ENCODE measurements around the gene CEP63. TPM values are rescaled to one million over a fixed set of nuclear protein-coding genes. Genes with fewer than 3 reads are reported as not detected.

Gene CEP63
- polyA plus RNA-seq, 1 experiment = 16.3 TPM

GRCh38 chr3:134494495-134494894, 8.6 kb downstream of the CEP63 start:
- TF ChIP-seq, protein P1, sequence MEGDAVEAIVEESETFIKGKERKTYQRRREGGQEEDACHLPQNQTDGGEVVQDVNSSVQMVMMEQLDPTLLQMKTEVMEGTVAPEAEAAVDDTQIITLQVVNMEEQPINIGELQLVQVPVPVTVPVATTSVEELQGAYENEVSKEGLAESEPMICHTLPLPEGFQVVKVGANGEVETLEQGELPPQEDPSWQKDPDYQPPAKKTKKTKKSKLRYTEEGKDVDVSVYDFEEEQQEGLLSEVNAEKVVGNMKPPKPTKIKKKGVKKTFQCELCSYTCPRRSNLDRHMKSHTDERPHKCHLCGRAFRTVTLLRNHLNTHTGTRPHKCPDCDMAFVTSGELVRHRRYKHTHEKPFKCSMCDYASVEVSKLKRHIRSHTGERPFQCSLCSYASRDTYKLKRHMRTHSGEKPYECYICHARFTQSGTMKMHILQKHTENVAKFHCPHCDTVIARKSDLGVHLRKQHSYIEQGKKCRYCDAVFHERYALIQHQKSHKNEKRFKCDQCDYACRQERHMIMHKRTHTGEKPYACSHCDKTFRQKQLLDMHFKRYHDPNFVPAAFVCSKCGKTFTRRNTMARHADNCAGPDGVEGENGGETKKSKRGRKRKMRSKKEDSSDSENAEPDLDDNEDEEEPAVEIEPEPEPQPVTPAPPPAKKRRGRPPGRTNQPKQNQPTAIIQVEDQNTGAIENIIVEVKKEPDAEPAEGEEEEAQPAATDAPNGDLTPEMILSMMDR (IDR thresholded peaks at IDR 0.05; ENCODE audit: low read depth, low read length) = no peak
- Histone ChIP-seq H3K27ac (ENCODE audit: low read depth, low read length) (no peak overlapping the region), H3K27me3 (ENCODE audit: control insufficient read depth, insufficient read depth, low read length) (no peaks in the 10 kb centered on the region), H3K9me3 (ENCODE audit: control insufficient read depth, insufficient read depth, low read length) (no peaks in the 10 kb centered on the region), H3K4me3 (ENCODE audit: low read depth, low read length) (no peak overlapping the region)
- DNase-seq (ENCODE audit: low read depth, low spot score) = no peak
- ChIA-PET POLR2A (no interaction called here), CTCF (interaction anchor here (0.6 to 1.4 kb wide), 5 partner anchors 11 to 282 kb away, joined by 3 to 6 read pairs (median 3); no protein-coding TSS in a partner anchor)

DNA sequence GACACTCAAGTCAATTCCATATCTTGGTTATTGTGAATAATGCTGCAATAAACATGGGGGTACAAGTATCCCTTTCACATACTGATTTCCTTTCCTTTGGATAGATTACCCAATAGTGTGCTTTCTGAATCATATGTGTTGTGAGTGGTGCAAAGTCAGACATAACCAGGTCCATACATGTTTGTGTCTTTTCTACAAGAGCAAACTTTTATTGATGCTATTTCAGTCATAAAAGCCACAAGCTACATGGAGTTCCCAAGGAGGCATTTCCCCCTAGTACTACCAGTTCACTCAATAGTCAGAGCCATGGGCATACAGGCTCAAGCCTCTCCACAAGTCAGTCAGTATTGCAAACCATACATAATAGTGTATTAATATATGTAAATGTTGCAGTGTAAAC, 10.1 kb downstream of the CEP63 start:
- TF ChIP-seq, protein P1 (IDR thresholded peaks at IDR 0.05; ENCODE audit: low read depth, low read length) = no peak
- no peak for DNase-seq (ENCODE audit: low read depth, low spot score)
- no peak overlapping the region for H3K4me3 ChIP-seq (ENCODE audit: low read depth, low read length)
- no peaks in the 10 kb centered on the region for H3K27me3 ChIP-seq (ENCODE audit: control insufficient read depth, insufficient read depth, low read length)
- H3K27ac ChIP-seq (ENCODE audit: low read depth, low read length) = no peak overlapping the region
- H3K9me3 ChIP-seq (ENCODE audit: control insufficient read depth, insufficient read depth, low read length) = no peaks in the 10 kb centered on the region
- CTCF ChIA-PET = no interaction called here
- POLR2A ChIA-PET = no interaction called here

DNA sequence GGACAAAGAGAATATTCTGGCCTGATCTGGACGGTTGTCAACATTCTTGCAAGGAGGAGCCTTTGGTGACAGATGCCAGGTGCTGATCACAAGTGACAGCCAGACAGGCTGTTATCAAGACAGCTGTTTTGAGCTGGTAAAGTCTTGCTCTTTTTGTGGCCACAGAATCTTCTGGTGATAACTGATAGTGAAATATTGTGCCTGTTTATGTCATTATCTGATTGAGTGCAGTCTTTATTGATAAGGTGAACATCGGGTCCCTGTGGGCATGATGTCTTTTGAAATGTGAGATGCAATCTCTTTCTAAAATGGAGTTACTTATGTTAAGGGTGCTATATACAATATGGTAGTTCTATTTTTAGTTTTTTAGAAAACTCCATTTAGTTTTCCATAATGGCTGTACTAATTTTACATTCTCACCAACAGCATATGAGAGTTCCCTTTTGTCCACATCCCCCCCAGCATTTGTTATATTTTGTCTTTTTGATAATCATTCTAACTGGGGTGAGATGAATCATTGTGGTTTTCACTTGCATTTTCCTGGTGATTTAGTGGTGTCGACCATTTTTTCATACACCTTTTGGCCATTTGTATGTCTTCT, 10.7 kb downstream of the CEP63 start:
- ChIA-PET CTCF (interaction anchor here (1.9 kb wide), 1 partner anchor 284 kb away, joined by 4 read pairs; no protein-coding TSS in a partner anchor), POLR2A (no interaction called here)
- TF ChIP-seq, protein P1 (IDR thresholded peaks at IDR 0.05; ENCODE audit: low read depth, low read length) = no peak
- Histone ChIP-seq H3K9me3 (ENCODE audit: control insufficient read depth, insufficient read depth, low read length) (no peaks in the 10 kb centered on the region), H3K4me3 (ENCODE audit: low read depth, low read length) (no peak overlapping the region), H3K27me3 (ENCODE audit: control insufficient read depth, insufficient read depth, low read length) (no peaks in the 10 kb centered on the region), H3K27ac (ENCODE audit: low read depth, low read length) (no peak overlapping the region)
- no peak for DNase-seq (ENCODE audit: low read depth, low spot score)

GRCh38 chr3:134503266-134503665, 17.4 kb downstream of the CEP63 start:
- POLR2A ChIA-PET = interaction anchor here (1.1 kb wide), 1 partner anchor 17 kb away, joined by 7 read pairs; the partner anchor contains the start of genes ANAPC13 and CEP63
- Histone ChIP-seq H3K9me3 (ENCODE audit: control insufficient read depth, insufficient read depth, low read length) (no peaks in the 10 kb centered on the region), H3K4me3 (ENCODE audit: low read depth, low read length) (no peak overlapping the region), H3K27ac (ENCODE audit: low read depth, low read length) (no peak overlapping the region), H3K27me3 (ENCODE audit: control insufficient read depth, insufficient read depth, low read length) (no peaks in the 10 kb centered on the region)
- no peak for DNase-seq (ENCODE audit: low read depth, low spot score)
- CTCF ChIA-PET = interaction anchor here (1.6 kb wide), 1 partner anchor 194 kb away, joined by 3 read pairs; no protein-coding TSS in a partner anchor
- TF ChIP-seq, protein P1 (IDR thresholded peaks at IDR 0.05; ENCODE audit: low read depth, low read length) = no peak

DNA sequence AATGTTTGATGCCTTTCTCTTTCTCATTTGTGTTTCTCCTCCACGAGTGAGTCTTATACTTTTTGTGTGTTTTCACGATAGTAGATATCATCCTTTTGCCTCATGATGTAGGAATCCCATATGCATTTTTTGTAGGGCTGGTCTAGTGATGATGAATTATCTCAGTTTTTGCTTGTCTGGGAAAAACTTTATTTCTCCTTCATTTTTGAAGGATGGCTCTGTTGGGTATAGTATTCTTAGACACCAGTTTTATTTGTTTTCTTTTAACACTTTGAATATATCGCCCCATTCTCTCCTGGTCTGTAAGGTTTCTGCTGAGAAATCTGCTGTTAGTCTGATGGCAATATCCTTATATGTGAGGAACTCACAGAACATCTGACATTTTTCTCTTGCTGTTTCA, 18.3 kb downstream of the CEP63 start:
- CTCF ChIA-PET = interaction anchor here (1.6 kb wide), 1 partner anchor 195 kb away, joined by 3 read pairs; no protein-coding TSS in a partner anchor
- no peak overlapping the region for H3K27ac ChIP-seq (ENCODE audit: low read depth, low read length)
- no peaks in the 10 kb centered on the region for H3K9me3 ChIP-seq (ENCODE audit: control insufficient read depth, insufficient read depth, low read length)
- H3K27me3 ChIP-seq (ENCODE audit: control insufficient read depth, insufficient read depth, low read length) = no peaks in the 10 kb centered on the region
- POLR2A ChIA-PET = no interaction called here
- no peak for DNase-seq (ENCODE audit: low read depth, low spot score)
- TF ChIP-seq, protein P1 (IDR thresholded peaks at IDR 0.05; ENCODE audit: low read depth, low read length) = no peak
- H3K4me3 ChIP-seq (ENCODE audit: low read depth, low read length) = no peak overlapping the region
